Fibroblast of skin of abdomen (primary cell): ENCODE results near the gene UBE2H.
"Not testable (repeated sequence)": the region's sequence is repeated elsewhere in the genome, so short reads cannot be mapped to it uniquely, and the experiment has no call there.

Experiments
- DNase-seq: peaks from one replicate; pipeline ENCODE4 v3.0.0-alpha.2; 2013

UBE2H gene

GRCh38 chr7:129804890-129805719 lies 147.7 kb downstream of the UBE2H start:
- no peak for DNase-seq

- no peak for DNase-seq
These were observed 148.5 kb downstream of the UBE2H start for GRCh38 chr7:129804111-129804889.

- no peak for DNase-seq
These were observed 149.1 kb downstream of the UBE2H start for GRCh38 chr7:129803546-129804081.

- DNase-seq, result no peak
These were observed 150.9 kb downstream of the UBE2H start for GRCh38 chr7:129801882-129802281.

GRCh38 chr7:129800901-129801300 lies 151.9 kb downstream of the UBE2H start:
- DNase-seq, result no peak

- DNase-seq, result no peak
These were observed 153.3 kb downstream of the UBE2H start for GRCh38 chr7:129799350-129799955.

GRCh38 chr7:129798616-129799349 lies 154.0 kb downstream of the UBE2H start:
- no peak for DNase-seq

- DNase-seq, result no peak
These were observed 155.5 kb downstream of the UBE2H start for GRCh38 chr7:129797214-129797789.

GRCh38 chr7:129796186-129796775 lies 156.5 kb downstream of the UBE2H start:
- DNase-seq, result no peak

DNA sequence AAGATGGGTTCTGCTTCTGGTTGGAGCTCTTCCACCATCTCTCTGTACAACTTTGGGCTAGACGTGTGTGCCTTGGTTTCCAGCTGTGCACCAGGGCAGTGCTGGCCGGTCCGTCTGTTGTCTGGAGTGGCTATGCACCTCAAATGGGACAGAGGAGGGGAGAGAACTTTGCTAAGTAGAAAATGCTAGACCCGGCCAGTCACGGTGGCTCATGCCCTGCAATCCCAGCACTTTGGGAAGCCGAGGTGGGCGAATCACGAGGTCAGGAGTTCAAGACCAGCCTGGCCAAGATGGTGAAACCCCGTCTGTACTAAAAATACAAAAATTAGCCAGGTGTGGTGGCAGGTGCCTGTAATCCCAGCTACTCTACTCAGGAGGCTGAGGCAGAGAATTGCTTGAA lies 158.3 kb downstream of the UBE2H start:
- DNase-seq, result not testable (repeated sequence)

GRCh38 chr7:129793506-129794310 lies 159.1 kb downstream of the UBE2H start:
- no peak for DNase-seq

GRCh38 chr7:129792721-129793120 lies 160.0 kb downstream of the UBE2H start:
- no peak for DNase-seq

DNA sequence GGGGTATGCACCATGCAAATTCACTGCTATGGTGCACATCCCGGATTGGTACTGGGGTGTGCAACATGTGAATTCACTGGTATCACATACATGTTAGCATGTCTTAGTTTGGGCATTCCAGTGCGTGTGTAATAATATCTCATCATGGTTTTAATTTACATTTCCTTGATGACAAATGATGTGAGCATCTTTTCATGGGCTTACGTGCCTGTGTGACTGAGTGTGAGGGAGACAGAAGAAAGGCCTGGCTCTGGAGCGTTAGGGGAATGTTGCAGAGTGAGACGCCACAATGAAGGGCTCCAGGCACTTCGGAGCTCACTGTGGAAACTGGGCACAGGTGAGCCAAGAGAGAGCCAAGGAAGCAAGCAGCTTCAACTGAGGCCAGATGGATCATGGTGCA lies 162.6 kb downstream of the UBE2H start:
- DNase-seq, result peak; percentile 70

DNA sequence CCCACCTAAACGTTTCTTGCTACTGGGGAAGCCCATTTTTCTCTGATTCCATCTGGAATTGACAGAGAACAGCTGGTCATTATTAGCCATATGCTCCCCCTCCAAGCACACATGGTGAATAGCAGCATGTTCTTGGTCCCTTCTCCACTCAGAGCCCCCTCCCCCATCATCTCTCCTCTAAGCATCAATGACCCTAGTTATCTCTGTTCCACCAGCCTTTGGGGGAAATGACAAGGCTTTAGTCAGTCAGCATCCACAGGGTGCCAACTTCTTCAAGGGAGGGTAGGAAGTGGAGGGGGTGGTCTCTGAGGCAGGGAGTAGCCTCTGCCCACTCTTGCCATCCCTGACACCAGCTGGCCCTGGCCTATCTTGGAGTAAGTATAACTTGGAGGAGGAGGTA lies 163.1 kb downstream of the UBE2H start:
- no peak for DNase-seq

DNA sequence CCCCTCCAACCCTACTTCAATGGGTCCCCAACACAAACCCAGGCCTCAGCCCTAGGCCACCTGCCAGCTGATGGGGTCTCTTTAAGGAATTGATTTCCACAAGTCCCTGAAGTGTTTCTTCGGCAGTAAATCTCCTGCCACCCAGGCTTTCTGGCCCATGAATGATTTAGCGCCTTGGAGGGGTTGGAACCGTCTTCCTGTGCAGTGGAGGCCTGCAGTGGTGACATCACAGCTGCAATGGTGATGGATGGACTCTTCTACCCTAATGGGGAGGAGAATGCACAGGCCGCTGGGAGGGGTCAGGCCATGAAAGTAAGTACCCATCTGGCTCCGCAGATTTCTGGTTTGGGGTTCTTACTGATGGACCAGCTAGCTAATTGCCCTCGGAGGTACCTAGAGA lies 163.8 kb downstream of the UBE2H start:
- no peak for DNase-seq

DNA sequence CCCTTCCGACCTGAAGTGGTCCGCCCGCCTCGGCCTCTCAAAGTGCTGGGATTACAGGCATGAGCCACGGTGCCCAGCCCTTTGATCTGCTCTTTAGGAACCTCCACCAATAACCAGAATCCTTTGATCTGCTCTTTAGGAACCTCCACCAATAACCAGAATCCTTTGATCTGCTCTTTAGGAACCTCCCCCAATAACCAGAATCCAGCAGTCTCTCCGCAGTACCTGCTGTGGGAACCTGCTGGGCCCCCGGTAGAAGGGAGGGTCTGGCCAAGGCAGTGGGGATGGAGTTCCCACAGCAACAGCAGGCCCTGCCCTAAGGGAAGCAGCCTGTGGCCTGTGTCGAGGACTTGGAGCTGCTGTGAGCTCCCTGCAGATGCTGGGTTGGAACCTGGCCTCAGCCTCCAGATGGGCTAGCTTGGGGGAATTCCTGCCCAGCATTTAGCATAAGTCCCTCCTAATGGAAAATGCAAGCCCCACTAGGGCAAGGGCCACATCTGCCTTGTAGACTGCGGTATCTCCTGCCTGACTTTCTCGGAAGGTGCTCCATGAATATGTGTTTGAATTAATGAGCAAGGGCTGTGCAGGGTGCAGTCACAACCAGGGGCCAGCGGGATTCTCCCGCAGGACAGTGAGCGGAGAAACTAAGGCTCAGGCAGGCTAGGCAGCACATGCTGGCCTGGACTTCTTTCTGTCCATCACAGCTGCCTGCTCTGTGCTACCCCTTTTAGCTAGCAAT lies 165.8 kb downstream of the UBE2H start:
- DNase-seq, result no peak

DNA sequence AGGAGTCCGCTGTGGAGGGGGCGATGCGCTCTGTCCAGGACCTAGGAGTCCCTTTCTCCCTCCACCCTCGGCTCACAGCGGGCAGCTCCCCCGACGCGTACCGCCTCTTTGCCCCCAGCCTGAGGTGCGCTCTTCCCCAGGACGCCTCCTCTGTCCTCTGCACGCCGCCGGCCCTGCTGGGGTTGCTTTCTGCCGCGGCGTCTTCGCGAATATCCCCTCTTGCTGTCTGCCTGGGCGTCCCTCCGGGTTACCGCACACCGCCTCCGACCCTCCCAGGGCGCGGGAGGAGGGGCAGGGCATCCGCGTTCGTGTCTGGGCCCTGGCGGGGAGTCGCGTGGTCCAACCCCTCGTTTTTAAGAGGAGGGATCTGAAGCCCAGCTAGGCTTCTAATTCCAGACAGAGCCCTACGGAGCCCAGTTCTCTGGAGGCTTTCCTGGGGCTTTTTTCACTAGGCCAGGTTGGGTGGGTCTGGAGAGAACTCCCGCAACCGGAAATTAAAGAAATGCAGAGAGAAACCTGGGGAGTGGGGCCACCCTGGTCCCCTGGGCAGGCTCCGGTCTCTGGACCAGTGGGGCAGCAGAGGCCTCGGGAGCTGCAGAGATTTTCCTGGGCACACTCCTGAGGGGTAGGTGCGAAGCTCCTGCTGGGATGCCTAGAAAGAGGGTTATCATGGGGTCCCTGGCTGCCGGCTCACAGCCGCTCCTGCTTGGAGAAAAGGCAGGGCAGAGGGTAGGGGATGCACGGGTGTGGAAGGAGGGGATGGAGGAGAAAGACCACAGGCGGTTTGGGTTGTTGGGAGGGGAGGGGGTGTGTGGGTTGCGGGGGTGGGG lies 166.9 kb downstream of the UBE2H start:
- no peak for DNase-seq

GRCh38 chr7:129784783-129785684 lies 167.7 kb downstream of the UBE2H start:
- no peak for DNase-seq
